Hepatocyte (in vitro differentiated cells): ENCODE measurements around the gene LRRTM3.

Experiments
- EZH2 ChIP-seq: fragments of 200-600 bp; sonication (generic); IDR thresholded peaks from 2 replicates; pipeline ENCODE4 v1.6.1; 2016; ENCODE audit warnings: antibody characterized with exemption, mild to moderate bottlenecking, borderline replicate concordance
- EZH2phosphoT487 ChIP-seq: fragments of 200-600 bp; sonication (generic); IDR thresholded peaks from one replicate; pipeline ENCODE4 v1.6.1; 2018; ENCODE audit warnings: antibody characterized with exemption, mild to moderate bottlenecking, low read depth, moderate library complexity; ENCODE audit not compliant: unreplicated experiment, severe bottlenecking
- TF ChIP-seq, protein P1 (sequence below): fragments of 200-600 bp; sonication (generic); IDR thresholded peaks from 2 replicates; pipeline ENCODE4 v1.5.1; 2016; ENCODE audit warnings: antibody characterized with exemption, mild to moderate bottlenecking; ENCODE audit not compliant: poor library complexity

DNA sequence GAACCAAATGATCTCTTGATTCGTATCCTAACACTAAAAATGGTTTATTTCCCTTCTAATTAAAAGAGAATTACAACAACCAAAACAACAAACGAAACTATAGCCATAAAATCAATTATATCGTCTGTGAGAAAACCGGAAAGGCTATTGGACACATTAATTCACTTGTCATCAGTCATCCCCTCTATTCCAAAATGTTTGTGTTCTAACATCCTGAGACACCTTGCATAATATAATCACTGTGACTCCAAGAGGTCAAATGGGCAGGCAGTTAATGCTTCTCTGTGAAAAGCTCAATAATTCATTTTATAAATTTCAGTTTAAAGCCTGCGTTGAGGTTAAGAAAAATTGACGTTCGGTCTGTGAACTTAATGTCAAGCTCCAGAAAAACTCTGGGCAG is 463 bp upstream of the LRRTM3 start:
- TF ChIP-seq EZH2 (no peak), EZH2phosphoT487 (no peak)
- TF ChIP-seq, protein P1, sequence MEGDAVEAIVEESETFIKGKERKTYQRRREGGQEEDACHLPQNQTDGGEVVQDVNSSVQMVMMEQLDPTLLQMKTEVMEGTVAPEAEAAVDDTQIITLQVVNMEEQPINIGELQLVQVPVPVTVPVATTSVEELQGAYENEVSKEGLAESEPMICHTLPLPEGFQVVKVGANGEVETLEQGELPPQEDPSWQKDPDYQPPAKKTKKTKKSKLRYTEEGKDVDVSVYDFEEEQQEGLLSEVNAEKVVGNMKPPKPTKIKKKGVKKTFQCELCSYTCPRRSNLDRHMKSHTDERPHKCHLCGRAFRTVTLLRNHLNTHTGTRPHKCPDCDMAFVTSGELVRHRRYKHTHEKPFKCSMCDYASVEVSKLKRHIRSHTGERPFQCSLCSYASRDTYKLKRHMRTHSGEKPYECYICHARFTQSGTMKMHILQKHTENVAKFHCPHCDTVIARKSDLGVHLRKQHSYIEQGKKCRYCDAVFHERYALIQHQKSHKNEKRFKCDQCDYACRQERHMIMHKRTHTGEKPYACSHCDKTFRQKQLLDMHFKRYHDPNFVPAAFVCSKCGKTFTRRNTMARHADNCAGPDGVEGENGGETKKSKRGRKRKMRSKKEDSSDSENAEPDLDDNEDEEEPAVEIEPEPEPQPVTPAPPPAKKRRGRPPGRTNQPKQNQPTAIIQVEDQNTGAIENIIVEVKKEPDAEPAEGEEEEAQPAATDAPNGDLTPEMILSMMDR: no peak
